ENCODE results near the gene HMX2. TPM values are rescaled to one million over a fixed set of nuclear protein-coding genes. Genes with fewer than 3 reads are reported as not detected.

The HMX2 gene
- total and polyA plus RNA-seq, 8 donors = not detected

- TF ChIP-seq CTCF (IDR thresholded peaks at IDR 0.05) = no peak
- TF ChIP-seq EP300 (IDR thresholded peaks at IDR 0.05) = no peak
- no peak for TF ChIP-seq POLR2A (IDR thresholded peaks at IDR 0.05)
- no peak for TF ChIP-seq POLR2AphosphoS5 (IDR thresholded peaks at IDR 0.05)
- Histone ChIP-seq H3K27ac (no peak overlapping the region), H3K36me3 (no peaks in the 10 kb centered on the region), H3K27me3 (peaks cover 90 to 100% (median 100%) of the 10 kb centered on the region in 3 donors), H3K4me3 (no peak overlapping the region), H3K9me3 (no peaks in the 10 kb centered on the region), H3K4me1 (peaks cover 11 to 82% (median 60%) of the 10 kb centered on the region in 4 donors)
- 9 to 15% (median 14%) methylated on average over 24 of the region's 24 CpGs for WGBS, 5 donors
- intact Hi-C loops (cut with DNase I; ENCODE audit: low total_unique reads) = no loop called here
- DNase-seq = no peak
These were observed 872 bp upstream of the HMX2 start for GRCh38 chr10:123146894-123147634.

GRCh38 chr10:123148414-123149161 lies 652 bp downstream of the HMX2 start:
- 2 to 6% (median 4%) methylated on average over 28 to 55 of the region's 55 CpGs for WGBS, 5 donors
- Histone ChIP-seq H3K4me3 (peak overlapping the region; percentile 7 to 43 (median 10)), H3K27me3 (peaks cover 77 to 100% (median 94%) of the 10 kb centered on the region in 3 donors), H3K36me3 (no peaks in the 10 kb centered on the region), H3K27ac (no peak overlapping the region), H3K4me1 (peaks cover 11 to 75% (median 50%) of the 10 kb centered on the region in 4 donors), H3K9me3 (no peaks in the 10 kb centered on the region)
- TF ChIP-seq CTCF (IDR thresholded peaks at IDR 0.05) = no peak
- intact Hi-C loops (cut with DNase I; ENCODE audit: low total_unique reads) = no loop called here
- no peak for DNase-seq

GRCh38 chr10:123149162-123149567 lies 1.2 kb downstream of the HMX2 start:
- 5 to 10% (median 7%) methylated on average over 12 of the region's 12 CpGs for WGBS, 5 donors
- Histone ChIP-seq H3K36me3 (no peaks in the 10 kb centered on the region), H3K4me1 (peaks cover 11 to 76% (median 50%) of the 10 kb centered on the region in 4 donors)

More at GRCh38 chr10:123149162-123149567, 1.2 kb downstream of the HMX2 start:
- no peak overlapping the region for H3K27ac ChIP-seq
- no peak for DNase-seq
- intact Hi-C loops (cut with DNase I; ENCODE audit: low total_unique reads) = no loop called here
- H3K4me3 ChIP-seq = peak overlapping the region in 3 of 4 donors; percentile 30 to 54 (median 49)
- peaks cover 71 to 95% (median 89%) of the 10 kb centered on the region in 3 donors for H3K27me3 ChIP-seq
- TF ChIP-seq EP300 (IDR thresholded peaks at IDR 0.05) = no peak
- no peak for TF ChIP-seq CTCF (IDR thresholded peaks at IDR 0.05)
- TF ChIP-seq POLR2A (IDR thresholded peaks at IDR 0.05) = no peak
- TF ChIP-seq POLR2AphosphoS5 (IDR thresholded peaks at IDR 0.05) = no peak
- H3K9me3 ChIP-seq = no peaks in the 10 kb centered on the region

Data from stomach (tissue), 9 donors.